Measurements from ENCODE around the gene IFT172. TPM values are rescaled to one million over a fixed set of nuclear protein-coding genes. Genes with fewer than 3 reads are reported as not detected.

IFT172 gene
- total RNA-seq, 2 donors from 2014 or later = 14.3 to 41.2 TPM

GRCh38 chr2:27494284-27494943 lies 4.9 kb upstream of the IFT172 start:
- intact Hi-C loops (cut with DNase I) = no loop called here
- H3K27ac ChIP-seq = peak overlapping the region; percentile 44 to 76 (median 66)

GRCh38 chr2:27493948-27494283 lies 4.4 kb upstream of the IFT172 start:
- H3K27ac ChIP-seq = peak overlapping the region; percentile 44 to 76 (median 66)
- no peak for DNase-seq

More at GRCh38 chr2:27494284-27494943, 4.9 kb upstream of the IFT172 start:
- H3K9me3 ChIP-seq = no peaks in the 10 kb centered on the region
- peak; percentile 12 for ATAC-seq
- peaks cover 40% of the 10 kb centered on the region for H3K4me1 ChIP-seq
- TF ChIP-seq POLR2A (IDR thresholded peaks at IDR 0.05) (peak; percentile 48 to 81 (median 77)), CTCF (IDR thresholded peaks at IDR 0.05) (no peak)
- 30 to 43% methylated on average over 20 to 34 of the region's 35 CpGs for WGBS, 2 donors
- DNase-seq = peak; percentile 51 to 76 (median 65)
- peak overlapping the region in 1 of 2 donors; percentile 4 for H3K4me3 ChIP-seq
- H3K36me3 ChIP-seq (replicated peaks in 1 of 2; ENCODE audit: insufficient read depth in 1 of 2, low read depth in 2 of 2) = no peaks in the 10 kb centered on the region
- H3K27me3 ChIP-seq = no peaks in the 10 kb centered on the region

GRCh38 chr2:27492557-27492956 lies 3.0 kb upstream of the IFT172 start:
- Histone ChIP-seq H3K27ac (no peak overlapping the region), H3K4me1 (peaks cover 49% of the 10 kb centered on the region), H3K36me3 (replicated peaks in 1 of 2; ENCODE audit: insufficient read depth in 1 of 2, low read depth in 2 of 2) (no peaks in the 10 kb centered on the region), H3K9me3 (no peaks in the 10 kb centered on the region), H3K27me3 (no peaks in the 10 kb centered on the region), H3K4me3 (no peak overlapping the region)
- DNase-seq = no peak
- no peak for TF ChIP-seq POLR2A (IDR thresholded peaks at IDR 0.05)
- no peak for TF ChIP-seq CTCF (IDR thresholded peaks at IDR 0.05)
- ATAC-seq = no peak
- intact Hi-C loops (cut with DNase I) = no loop called here
- WGBS, 2 donors = 79 to 83% methylated on average over 4 of the region's 4 CpGs

More at GRCh38 chr2:27493948-27494283, 4.4 kb upstream of the IFT172 start:
- no peak for TF ChIP-seq POLR2A (IDR thresholded peaks at IDR 0.05)
- no peak for TF ChIP-seq CTCF (IDR thresholded peaks at IDR 0.05)
- H3K36me3 ChIP-seq (replicated peaks in 1 of 2; ENCODE audit: insufficient read depth in 1 of 2, low read depth in 2 of 2) = no peaks in the 10 kb centered on the region
- no peaks in the 10 kb centered on the region for H3K9me3 ChIP-seq
- H3K4me3 ChIP-seq = no peak overlapping the region
- WGBS, 2 donors = 82 to 83% methylated on average over 8 to 13 of the region's 13 CpGs
- intact Hi-C loops (cut with DNase I) = no loop called here
- peaks cover 45% of the 10 kb centered on the region for H3K4me1 ChIP-seq
- H3K27me3 ChIP-seq = no peaks in the 10 kb centered on the region
- no peak for ATAC-seq

- Histone ChIP-seq H3K4me1 (peaks cover 21% of the 10 kb centered on the region), H3K27me3 (no peaks in the 10 kb centered on the region), H3K27ac (peak overlapping the region; percentile 41 to 83 (median 60)), H3K36me3 (replicated peaks in 1 of 2; ENCODE audit: insufficient read depth in 1 of 2, low read depth in 2 of 2) (no peaks in the 10 kb centered on the region), H3K9me3 (no peaks in the 10 kb centered on the region), H3K4me3 (peak overlapping the region; percentile 13 to 26)
- ATAC-seq (no peak), DNase-seq (peak in 2 of 4 donors; percentile 8 to 14)
- intact Hi-C loops (cut with DNase I) = no loop called here
- 3 to 4% methylated on average over 11 of the region's 11 CpGs for WGBS, 2 donors
- TF ChIP-seq CTCF (IDR thresholded peaks at IDR 0.05) = peak in 2 of 7 experiments; percentile 5 to 12
- no peak for TF ChIP-seq POLR2A (IDR thresholded peaks at IDR 0.05)
Observed at GRCh38 chr2:27489118-27489497, 435 bp downstream of the IFT172 start.

GRCh38 chr2:27485496-27485895 lies 4.0 kb downstream of the IFT172 start:
- Histone ChIP-seq H3K36me3 (replicated peaks in 1 of 2; ENCODE audit: insufficient read depth in 1 of 2, low read depth in 2 of 2) (peaks cover 0 to 6% of the 10 kb centered on the region in 2 donors), H3K4me3 (no peak overlapping the region), H3K27me3 (no peaks in the 10 kb centered on the region), H3K9me3 (no peaks in the 10 kb centered on the region), H3K27ac (no peak overlapping the region), H3K4me1 (peaks cover 15% of the 10 kb centered on the region)
- ATAC-seq = no peak
- TF ChIP-seq POLR2A (IDR thresholded peaks at IDR 0.05) (no peak), CTCF (IDR thresholded peaks at IDR 0.05) (no peak)
- no peak for DNase-seq
- intact Hi-C loops (cut with DNase I) = no loop called here
- 60% methylated on average over 3 of the region's 3 CpGs for WGBS, 2 donors

All from body of pancreas (tissue), 4 donors.